ENCODE data around the gene ZBTB40.

ZBTB40 gene

DNA sequence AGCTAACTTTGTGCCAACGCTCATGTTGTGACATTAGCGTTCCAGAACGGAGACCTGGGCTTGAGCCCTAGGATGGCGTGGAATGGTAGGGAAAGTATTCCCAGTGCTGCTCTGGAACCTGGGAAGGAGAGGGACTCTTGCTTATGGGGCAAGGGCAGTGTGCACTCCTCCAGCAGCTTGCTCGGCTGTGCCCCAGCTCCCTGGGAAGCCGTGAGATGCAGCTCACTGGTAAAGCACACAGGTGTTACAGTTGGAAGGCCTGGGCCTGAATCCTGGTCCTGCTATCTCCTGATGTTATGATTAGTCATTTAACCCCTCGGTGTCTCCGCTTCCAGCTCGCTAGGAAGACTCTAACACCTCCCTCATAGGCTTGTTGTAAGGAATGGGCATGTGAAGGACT, 69.2 kb downstream of the ZBTB40 start:
- TF ChIP-seq, protein P1, sequence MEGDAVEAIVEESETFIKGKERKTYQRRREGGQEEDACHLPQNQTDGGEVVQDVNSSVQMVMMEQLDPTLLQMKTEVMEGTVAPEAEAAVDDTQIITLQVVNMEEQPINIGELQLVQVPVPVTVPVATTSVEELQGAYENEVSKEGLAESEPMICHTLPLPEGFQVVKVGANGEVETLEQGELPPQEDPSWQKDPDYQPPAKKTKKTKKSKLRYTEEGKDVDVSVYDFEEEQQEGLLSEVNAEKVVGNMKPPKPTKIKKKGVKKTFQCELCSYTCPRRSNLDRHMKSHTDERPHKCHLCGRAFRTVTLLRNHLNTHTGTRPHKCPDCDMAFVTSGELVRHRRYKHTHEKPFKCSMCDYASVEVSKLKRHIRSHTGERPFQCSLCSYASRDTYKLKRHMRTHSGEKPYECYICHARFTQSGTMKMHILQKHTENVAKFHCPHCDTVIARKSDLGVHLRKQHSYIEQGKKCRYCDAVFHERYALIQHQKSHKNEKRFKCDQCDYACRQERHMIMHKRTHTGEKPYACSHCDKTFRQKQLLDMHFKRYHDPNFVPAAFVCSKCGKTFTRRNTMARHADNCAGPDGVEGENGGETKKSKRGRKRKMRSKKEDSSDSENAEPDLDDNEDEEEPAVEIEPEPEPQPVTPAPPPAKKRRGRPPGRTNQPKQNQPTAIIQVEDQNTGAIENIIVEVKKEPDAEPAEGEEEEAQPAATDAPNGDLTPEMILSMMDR (IDR thresholded peaks at IDR 0.05; ENCODE audit: low read length, missing control alignments) = no peak
- H3K4me3 ChIP-seq (replicated peaks; ENCODE audit: low read depth, low read length) = no peak overlapping the region
- no peak for DNase-seq (ENCODE audit: low read depth)

DNA sequence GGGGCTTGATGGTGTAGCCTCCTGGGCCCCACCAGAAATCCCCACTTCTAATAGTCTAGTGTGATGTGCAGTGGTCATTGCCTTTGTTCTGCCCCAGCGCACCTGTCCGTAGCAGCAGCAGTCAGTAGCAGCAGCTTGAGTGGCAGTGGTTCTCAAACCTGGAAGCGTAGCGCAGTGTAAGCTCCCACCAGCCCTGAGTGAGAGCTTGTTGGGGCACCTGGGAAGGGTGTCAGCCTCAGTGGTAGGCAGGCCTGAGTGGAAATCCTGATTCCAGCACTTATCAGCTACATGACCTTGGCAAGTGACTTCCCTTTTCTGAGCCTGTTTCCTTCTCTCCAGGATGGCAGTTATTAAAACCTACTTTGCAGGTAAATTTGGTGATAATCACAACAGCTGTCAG, 70.0 kb downstream of the ZBTB40 start:
- H3K4me3 ChIP-seq (replicated peaks; ENCODE audit: low read depth, low read length) = no peak overlapping the region
- TF ChIP-seq, protein P1 (IDR thresholded peaks at IDR 0.05; ENCODE audit: low read length, missing control alignments) = no peak
- DNase-seq (ENCODE audit: low read depth) = no peak

DNA sequence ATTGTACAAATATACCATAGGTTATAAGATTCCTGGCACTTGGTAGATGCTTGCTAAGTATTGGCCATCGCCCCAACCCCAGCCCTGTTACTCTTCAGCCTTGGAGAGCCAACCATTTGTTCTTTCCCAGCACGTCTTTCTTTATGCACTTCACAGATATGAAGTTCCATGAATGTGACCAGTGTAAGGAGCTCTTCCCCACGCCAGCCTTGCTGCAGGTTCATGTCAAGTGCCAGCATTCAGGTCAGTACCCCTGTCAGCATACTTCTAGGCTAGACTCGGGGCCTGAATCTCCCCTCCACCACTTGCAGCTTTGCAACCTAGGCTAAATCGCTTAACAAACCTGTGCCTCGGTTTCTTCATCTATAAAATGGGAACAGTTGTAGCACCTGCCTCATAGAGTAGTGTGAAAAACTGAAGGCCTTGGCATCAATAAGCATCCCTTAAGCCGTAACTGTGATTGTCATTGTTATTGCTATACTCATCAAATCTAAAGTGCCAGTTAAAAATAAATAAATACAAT, 70.6 kb downstream of the ZBTB40 start:
- TF ChIP-seq, protein P1 (IDR thresholded peaks at IDR 0.05; ENCODE audit: low read length, missing control alignments) = no peak
- H3K4me3 ChIP-seq (replicated peaks; ENCODE audit: low read depth, low read length) = no peak overlapping the region
- no peak for DNase-seq (ENCODE audit: low read depth)

DNA sequence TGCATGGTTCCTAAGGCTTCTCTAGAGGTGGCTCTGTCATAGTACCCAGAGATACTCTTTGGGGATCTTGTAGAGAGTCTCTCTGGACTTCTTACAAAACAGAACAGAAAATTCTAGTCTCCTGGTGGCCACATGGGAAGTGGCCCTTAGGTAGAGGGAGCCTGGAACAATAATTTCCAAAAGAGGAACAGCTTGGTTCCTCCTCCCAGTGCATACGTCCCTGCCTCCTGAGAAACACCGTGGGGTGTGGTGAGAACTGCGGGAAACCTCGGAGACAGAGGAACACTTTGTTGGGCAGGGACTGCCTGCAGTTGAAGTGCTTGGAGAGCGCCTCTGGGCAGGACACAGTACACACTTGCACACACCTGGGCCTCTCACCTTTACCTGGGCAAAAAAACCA, 72.8 kb downstream of the ZBTB40 start:
- TF ChIP-seq, protein P1 (IDR thresholded peaks at IDR 0.05; ENCODE audit: low read length, missing control alignments) = no peak
- H3K4me3 ChIP-seq (replicated peaks; ENCODE audit: low read depth, low read length) = no peak overlapping the region
- no peak for DNase-seq (ENCODE audit: low read depth)

DNA sequence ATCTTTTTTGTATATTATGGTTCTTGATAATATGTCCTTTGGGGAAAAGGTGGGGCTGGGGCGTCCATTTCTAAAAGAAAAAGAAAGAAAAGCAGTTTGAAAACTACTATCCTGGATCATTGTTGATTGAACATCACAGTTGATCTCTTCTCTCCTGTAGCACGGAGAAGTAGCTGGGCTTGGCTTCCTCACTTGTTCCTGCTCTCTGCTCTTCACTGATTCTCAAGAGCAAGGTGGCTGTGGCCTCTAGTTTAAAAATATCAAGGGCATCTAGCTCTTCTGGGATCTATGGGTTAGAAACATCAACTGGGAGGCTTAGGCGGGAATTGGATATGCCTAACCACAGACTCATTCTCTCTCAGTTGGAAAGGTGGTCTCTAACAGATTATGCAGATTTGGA, 73.6 kb downstream of the ZBTB40 start:
- TF ChIP-seq, protein P1 (IDR thresholded peaks at IDR 0.05; ENCODE audit: low read length, missing control alignments) = no peak
- DNase-seq (ENCODE audit: low read depth) = no peak
- H3K4me3 ChIP-seq (replicated peaks; ENCODE audit: low read depth, low read length) = no peak overlapping the region

DNA sequence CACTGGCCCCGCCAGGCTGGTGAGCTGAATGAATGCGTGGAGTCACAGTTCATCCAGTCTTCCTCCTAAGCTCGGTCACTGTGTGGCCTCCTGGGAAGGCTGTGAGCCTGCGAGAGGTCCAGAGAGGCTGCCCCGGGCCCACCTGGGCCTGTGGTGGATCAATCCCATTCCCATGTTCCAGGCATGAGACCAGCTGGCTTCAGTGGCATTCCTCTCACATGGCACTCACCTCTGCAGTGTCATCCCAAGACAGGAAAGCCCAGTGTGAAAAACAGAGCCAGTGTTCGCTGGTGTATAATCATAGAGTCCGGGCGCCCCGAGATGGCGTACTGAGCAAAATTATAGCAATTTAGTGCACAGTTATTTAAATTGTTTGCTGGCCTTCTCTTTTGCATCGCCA, 74.0 kb downstream of the ZBTB40 start:
- TF ChIP-seq, protein P1 (IDR thresholded peaks at IDR 0.05; ENCODE audit: low read length, missing control alignments) = no peak
- no peak overlapping the region for H3K4me3 ChIP-seq (replicated peaks; ENCODE audit: low read depth, low read length)

DNA sequence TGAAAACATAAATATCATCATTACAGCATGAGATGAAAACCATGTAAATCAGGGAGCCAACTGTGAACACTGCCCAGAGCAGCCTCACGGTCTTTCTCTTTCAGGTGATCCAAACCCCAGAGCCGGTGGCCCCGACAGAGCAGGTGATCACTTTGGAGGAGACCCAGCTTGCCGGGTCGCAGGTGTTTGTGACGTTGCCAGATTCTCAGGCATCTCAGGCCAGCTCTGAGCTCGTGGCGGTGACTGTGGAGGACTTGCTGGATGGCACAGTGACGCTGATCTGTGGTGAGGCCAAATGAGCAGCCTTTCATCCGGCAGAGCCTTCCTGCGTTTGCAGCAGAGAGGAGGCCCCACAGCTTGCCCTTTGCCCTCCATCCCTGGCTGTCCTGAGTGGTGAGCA, 74.4 kb downstream of the ZBTB40 start:
- TF ChIP-seq, protein P1 (IDR thresholded peaks at IDR 0.05; ENCODE audit: low read length, missing control alignments) = no peak
- DNase-seq (ENCODE audit: low read depth) = no peak
- H3K4me3 ChIP-seq (replicated peaks; ENCODE audit: low read depth, low read length) = no peak overlapping the region

More for the DNA sequence above, 74.0 kb downstream of the ZBTB40 start:
- no peak for DNase-seq (ENCODE audit: low read depth)

Data from fibroblast of pulmonary artery (primary cell).